T-helper 1 cell treated with Interleukin-12 subunit alpha and Interleukin-12 subunit beta and Interleukin-4 antibody, amounts not matched to agents 30 μg/mL and 1 μg/mL, for 36 hours (primary cell): Measurements from ENCODE around the gene CEBPB.
"Not testable (repeated sequence)": the region's sequence is repeated elsewhere in the genome, so short reads cannot be mapped to it uniquely, and the experiment has no call there.

ENCODE experiments used
- H3K27ac Mint-ChIP-seq: one replicate; pipeline ENCODE4 v1.8.0; 2021; ENCODE audit warnings: mild to moderate bottlenecking, mixed read lengths
- H3K27me3 Mint-ChIP-seq: one replicate; pipeline ENCODE4 v1.8.0; 2021; ENCODE audit warnings: low read depth, mixed read lengths
- H3K36me3 Mint-ChIP-seq: one replicate; pipeline ENCODE4 v1.8.0; 2021; ENCODE audit warnings: low read depth, mixed read lengths
- H3K4me1 Mint-ChIP-seq: one replicate; pipeline ENCODE4 v1.8.0; 2021; ENCODE audit warnings: low read depth, mixed read lengths
- H3K4me3 Mint-ChIP-seq: one replicate; pipeline ENCODE4 v1.8.0; 2021; ENCODE audit warnings: mild to moderate bottlenecking, moderate library complexity, mixed read lengths
- H3K9me3 Mint-ChIP-seq: one replicate; pipeline ENCODE4 v1.8.0; 2021; ENCODE audit warnings: mixed read lengths

The CEBPB gene

GRCh38 chr20:50194422-50194830, 3.8 kb downstream of the CEBPB start:
- Mint-ChIP-seq H3K27ac (no peak overlapping the region), H3K27me3 (no peaks in the 10 kb centered on the region), H3K4me1 (peaks cover 37% of the 10 kb centered on the region), H3K9me3 (no peaks in the 10 kb centered on the region), H3K4me3 (peak overlapping the region; percentile 16), H3K36me3 (peaks cover 23% of the 10 kb centered on the region)

GRCh38 chr20:50194831-50195523, 4.3 kb downstream of the CEBPB start:
- H3K27ac Mint-ChIP-seq: peak overlapping the region; percentile 2
- H3K36me3 Mint-ChIP-seq: peaks cover 25% of the 10 kb centered on the region
- peak overlapping the region; percentile 16 for H3K4me3 Mint-ChIP-seq
- no peaks in the 10 kb centered on the region for H3K9me3 Mint-ChIP-seq
- H3K4me1 Mint-ChIP-seq: peaks cover 35% of the 10 kb centered on the region
- H3K27me3 Mint-ChIP-seq: no peaks in the 10 kb centered on the region

GRCh38 chr20:50195524-50196120, 5.0 kb downstream of the CEBPB start:
- Mint-ChIP-seq H3K9me3 (no peaks in the 10 kb centered on the region), H3K27ac (no peak overlapping the region), H3K4me1 (peaks cover 35% of the 10 kb centered on the region), H3K4me3 (no peak overlapping the region), H3K36me3 (peaks cover 25% of the 10 kb centered on the region), H3K27me3 (no peaks in the 10 kb centered on the region)

- Mint-ChIP-seq H3K9me3 (no peaks in the 10 kb centered on the region), H3K4me3 (no peak overlapping the region), H3K27me3 (no peaks in the 10 kb centered on the region), H3K4me1 (peaks cover 35% of the 10 kb centered on the region), H3K36me3 (peaks cover 25% of the 10 kb centered on the region), H3K27ac (no peak overlapping the region)
Measured at GRCh38 chr20:50196248-50196647, 5.6 kb downstream of the CEBPB start.

- H3K27ac Mint-ChIP-seq: no peak overlapping the region
- H3K4me3 Mint-ChIP-seq: no peak overlapping the region
- H3K36me3 Mint-ChIP-seq: peaks cover 25% of the 10 kb centered on the region
- H3K4me1 Mint-ChIP-seq: peaks cover 35% of the 10 kb centered on the region
- no peaks in the 10 kb centered on the region for H3K9me3 Mint-ChIP-seq
- H3K27me3 Mint-ChIP-seq: no peaks in the 10 kb centered on the region
Measured at GRCh38 chr20:50196896-50197295, 6.3 kb downstream of the CEBPB start.

GRCh38 chr20:50197463-50198179, 7.0 kb downstream of the CEBPB start:
- H3K4me3 Mint-ChIP-seq: no peak overlapping the region
- H3K27ac Mint-ChIP-seq: peak overlapping the region; percentile 62
- peaks cover 20% of the 10 kb centered on the region for H3K36me3 Mint-ChIP-seq
- H3K4me1 Mint-ChIP-seq: peaks cover 32% of the 10 kb centered on the region
- H3K9me3 Mint-ChIP-seq: no peaks in the 10 kb centered on the region
- peaks cover 2% of the 10 kb centered on the region for H3K27me3 Mint-ChIP-seq

- H3K4me3 Mint-ChIP-seq: no peak overlapping the region
- H3K36me3 Mint-ChIP-seq: peaks cover 15% of the 10 kb centered on the region
- H3K27ac Mint-ChIP-seq: no peak overlapping the region
- H3K4me1 Mint-ChIP-seq: peaks cover 33% of the 10 kb centered on the region
- H3K27me3 Mint-ChIP-seq: peaks cover 3% of the 10 kb centered on the region
- no peaks in the 10 kb centered on the region for H3K9me3 Mint-ChIP-seq
Measured at GRCh38 chr20:50198180-50198666, 7.6 kb downstream of the CEBPB start.

GRCh38 chr20:50198716-50199115, 8.1 kb downstream of the CEBPB start:
- no peak overlapping the region for H3K27ac Mint-ChIP-seq
- peaks cover 15% of the 10 kb centered on the region for H3K36me3 Mint-ChIP-seq
- peaks cover 4% of the 10 kb centered on the region for H3K9me3 Mint-ChIP-seq
- no peak overlapping the region for H3K4me3 Mint-ChIP-seq
- peaks cover 30% of the 10 kb centered on the region for H3K4me1 Mint-ChIP-seq
- H3K27me3 Mint-ChIP-seq: peaks cover 3% of the 10 kb centered on the region

- Mint-ChIP-seq H3K27me3 (peaks cover 3% of the 10 kb centered on the region), H3K4me3 (no peak overlapping the region), H3K27ac (no peak overlapping the region), H3K9me3 (peaks cover 10% of the 10 kb centered on the region), H3K36me3 (peaks cover 13% of the 10 kb centered on the region), H3K4me1 (peaks cover 28% of the 10 kb centered on the region)
Measured at GRCh38 chr20:50199703-50200102, 9.1 kb downstream of the CEBPB start.

- no peak overlapping the region for H3K4me3 Mint-ChIP-seq
- no peak overlapping the region for H3K27ac Mint-ChIP-seq
- H3K4me1 Mint-ChIP-seq: peaks cover 19% of the 10 kb centered on the region
- H3K36me3 Mint-ChIP-seq: peaks cover 9% of the 10 kb centered on the region
- H3K27me3 Mint-ChIP-seq: peaks cover 3% of the 10 kb centered on the region
- H3K9me3 Mint-ChIP-seq: peaks cover 10% of the 10 kb centered on the region
Measured at GRCh38 chr20:50200482-50201104, 10.0 kb downstream of the CEBPB start.

GRCh38 chr20:50201710-50202109, 11.1 kb downstream of the CEBPB start:
- H3K4me1 Mint-ChIP-seq: peaks cover 15% of the 10 kb centered on the region
- not testable (repeated sequence) for H3K27ac Mint-ChIP-seq, H3K4me3 Mint-ChIP-seq, H3K27me3 Mint-ChIP-seq, H3K36me3 Mint-ChIP-seq
- peaks cover 10% of the 10 kb centered on the region for H3K9me3 Mint-ChIP-seq

GRCh38 chr20:50202677-50203076, 12.0 kb downstream of the CEBPB start:
- Mint-ChIP-seq H3K36me3 (peaks cover 6% of the 10 kb centered on the region), H3K9me3 (peaks cover 10% of the 10 kb centered on the region), H3K4me3 (no peak overlapping the region), H3K27ac (no peak overlapping the region), H3K4me1 (peaks cover 10% of the 10 kb centered on the region), H3K27me3 (peaks cover 3% of the 10 kb centered on the region)

- H3K4me1 Mint-ChIP-seq: peaks cover 10% of the 10 kb centered on the region
- peaks cover 10% of the 10 kb centered on the region for H3K9me3 Mint-ChIP-seq
- peaks cover 3% of the 10 kb centered on the region for H3K27me3 Mint-ChIP-seq
- no peak overlapping the region for H3K27ac Mint-ChIP-seq
- no peak overlapping the region for H3K4me3 Mint-ChIP-seq
- H3K36me3 Mint-ChIP-seq: peaks cover 5% of the 10 kb centered on the region
Measured at GRCh38 chr20:50203951-50204937, 13.6 kb downstream of the CEBPB start.
